ENCODE results near the gene SYNGR3. TPM values are rescaled to one million over a fixed set of nuclear protein-coding genes. Genes with fewer than 3 reads are reported as not detected.

The SYNGR3 gene
- total and polyA plus RNA-seq, 2 of the 13 experiments (the other 11 are each of a cell fraction or from before 2014, with no cell fraction given): 0.97 to 5.7 TPM

- TF ChIP-seq USF2 (IDR thresholded peaks at IDR 0.05; ENCODE audit: low read depth, low read length) (no peak), USF2 (CRISPR knock-in tag; IDR thresholded peaks at IDR 0.05; ENCODE audit: borderline replicate concordance) (0 out of 2 replicates have a peak, but pooled peaks have one; percentile 32), ZBTB10 (CRISPR knock-in tag; IDR thresholded peaks at IDR 0.05; ENCODE audit: borderline replicate concordance) (0 out of 2 replicates have a peak, but pooled peaks have one; percentile 46), RFX1 (IDR thresholded peaks at IDR 0.05) (no peak), ZNF510 (CRISPR knock-in tag; IDR thresholded peaks at IDR 0.05; ENCODE audit: low read depth) (no peak), BCL3 (CRISPR knock-in tag; IDR thresholded peaks at IDR 0.05) (peak; percentile 49; the same call in 1 of the 2 replicates), ZNF547 (CRISPR knock-in tag; IDR thresholded peaks at IDR 0.05) (peak; percentile 93), ZNF282 (IDR thresholded peaks at IDR 0.05; ENCODE audit: partially characterized antibody) (no peak), ZBTB42 (CRISPR knock-in tag; IDR thresholded peaks at IDR 0.05) (peak; percentile 57; the same call in 1 of the 2 replicates), ZC3H13 (CRISPR knock-in tag; IDR thresholded peaks at IDR 0.05) (peak; percentile 74), ZNF629 (CRISPR knock-in tag; conservative IDR thresholded peaks at IDR 0.05) (0 out of 2 replicates have a peak, but pooled peaks have one; percentile 7), TFDP1 (CRISPR knock-in tag; IDR thresholded peaks at IDR 0.05; ENCODE audit: borderline replicate concordance) (peak; percentile 70; the same call in 1 of the 2 replicates), ZNF280D (CRISPR knock-in tag; IDR thresholded peaks at IDR 0.05) (0 out of 2 replicates have a peak, but pooled peaks have one; percentile 75), GMEB2 (CRISPR knock-in tag; IDR thresholded peaks at IDR 0.05; ENCODE audit: low read depth) (no peak), ZNF30 (CRISPR knock-in tag; IDR thresholded peaks at IDR 0.05) (peak; percentile 65; the same call in 1 of the 2 replicates)
These were observed 25.0 kb upstream of the SYNGR3 start, which contains the start of gene RPS2 (continued) for GRCh38 chr16:1964506-1965395.

Data from HepG2 (cell line).